ENCODE data around the gene AK2. TPM values are rescaled to one million over a fixed set of nuclear protein-coding genes. Genes with fewer than 3 reads are reported as not detected.
"Not testable (repeated sequence)": the region's sequence is repeated elsewhere in the genome, so short reads cannot be mapped to it uniquely, and the experiment has no call there.

The AK2 gene
- total and polyA plus RNA-seq, 2 donors (not counting 3 experiments of a cell fraction or from before 2014, with no cell fraction given) = 107 to 134 TPM

DNA sequence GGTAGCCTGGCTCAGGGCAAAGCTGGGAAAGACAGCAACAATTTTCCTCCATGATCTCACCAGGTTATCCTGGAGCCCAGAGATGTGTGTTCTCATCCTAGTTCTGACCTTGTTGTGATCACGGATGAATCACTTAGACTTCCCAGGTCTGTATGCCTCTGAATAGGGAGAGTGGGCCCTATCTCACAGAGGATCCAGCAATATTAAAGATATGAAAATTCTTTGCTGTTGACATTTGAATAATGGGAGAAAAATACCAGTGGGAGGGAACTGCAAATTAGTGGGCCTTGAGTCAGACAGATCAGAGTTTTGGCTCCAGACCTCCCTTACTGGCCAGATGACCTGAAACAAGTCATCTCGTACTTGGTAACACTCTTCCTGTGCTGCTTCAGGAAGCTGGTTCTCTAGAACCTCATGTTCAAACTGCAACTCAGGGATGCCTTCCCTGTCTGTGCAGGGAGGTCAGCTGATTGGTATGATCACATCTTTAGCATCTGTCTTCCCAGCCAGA lies 39.2 kb downstream of the AK2 start:
- FAIRE-seq (no peak), DNase-seq (ENCODE audit: low read depth, low spot score) (peak; percentile 84)
- H3K79me2 ChIP-seq (ENCODE audit: control insufficient read depth, insufficient read depth, low read length) = no peaks in the 10 kb centered on the region
- no peaks in the 10 kb centered on the region for H3K9me3 ChIP-seq (replicated peaks; ENCODE audit: control insufficient read depth, insufficient read depth, low read length)
- peak overlapping the region; percentile 36 for H3K9ac ChIP-seq (replicated peaks; ENCODE audit: extremely low read depth, insufficient read depth, low read length)
- no peak overlapping the region for H3K4me3 ChIP-seq (replicated peaks in 1 of 3; ENCODE audit: insufficient read depth in 1 of 3, low read depth in 1 of 3, low read length in 3 of 3)
- ChIA-PET POLR2A (interaction anchor here (0.5 to 2.6 kb wide), 5 partner anchors 9 to 615 kb away, joined by 3 to 15 read pairs (median 5); partner anchors contain the start of gene RNF19B), CTCF (interaction anchor here (1.1 to 3.0 kb wide), 10 partner anchors 9 to 105 kb away, joined by 3 to 47 read pairs (median 4); no protein-coding TSS in a partner anchor)
- no peaks in the 10 kb centered on the region for H3K9me1 ChIP-seq (replicated peaks; ENCODE audit: control insufficient read depth, extremely low read depth, insufficient read depth, low read length)
- peak overlapping the region; percentile 81 for H3K27ac ChIP-seq (ENCODE audit: insufficient read depth, low read depth, low read length)
- H3K27me3 ChIP-seq (ENCODE audit: control insufficient read depth in 2 of 2, insufficient read depth in 2 of 2, low read length in 2 of 2) = no peaks in the 10 kb centered on the region
- peak overlapping the region; percentile 32 for H3K4me2 ChIP-seq (ENCODE audit: insufficient read depth, low read length)
- H2AFZ ChIP-seq (ENCODE audit: low read depth, low read length) = no peak overlapping the region
- TF ChIP-seq CTCF (IDR thresholded peaks at IDR 0.05; ENCODE audit: extremely low read depth in 1 of 2, insufficient read depth in 1 of 2, low read depth in 1 of 2, low read length in 2 of 2) (no peak), POLR2A (IDR thresholded peaks at IDR 0.05; ENCODE audit: low read depth, low read length) (peak; percentile 40), JUN (IDR thresholded peaks at IDR 0.05; ENCODE audit: borderline replicate concordance, insufficient read depth, insufficient read length, low read depth) (peak; percentile 65), FOS (IDR thresholded peaks at IDR 0.05; ENCODE audit: borderline replicate concordance, insufficient read depth, low read length) (peak; percentile 72), EZH2 (IDR thresholded peaks at IDR 0.05; ENCODE audit: borderline replicate concordance, low read depth, low read length, severe bottlenecking) (no peak), MYC (IDR thresholded peaks at IDR 0.05; ENCODE audit: low read depth, low read length) (no peak), POLR2AphosphoS5 (IDR thresholded peaks at IDR 0.05; ENCODE audit: insufficient read depth, low read depth, low read length) (peak; percentile 73), GATA2 (IDR thresholded peaks at IDR 0.05; ENCODE audit: insufficient read depth, insufficient read length, low read depth, low read length) (peak; percentile 82)
- TF ChIP-seq, protein P1, sequence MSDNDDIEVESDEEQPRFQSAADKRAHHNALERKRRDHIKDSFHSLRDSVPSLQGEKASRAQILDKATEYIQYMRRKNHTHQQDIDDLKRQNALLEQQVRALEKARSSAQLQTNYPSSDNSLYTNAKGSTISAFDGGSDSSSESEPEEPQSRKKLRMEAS (IDR thresholded peaks at IDR 0.05; ENCODE audit: insufficient read depth, insufficient read length) = no peak
- peaks cover 45% of the 10 kb centered on the region for H3K4me1 ChIP-seq (ENCODE audit: control insufficient read depth, extremely low read depth, insufficient read depth, low read length)
- dilution Hi-C loops (cut with MboI; ENCODE audit: extremely low pct_ligation_motif_present, low sequenced_read_pairs) (no loop called here), intact Hi-C loops (cut with micrococcal nuclease) (loop anchor here (1.0 to 2.0 kb wide), 2 partner anchors 8 to 17 kb away; no protein-coding TSS in a partner anchor)
- TSS peak; percentile 51 for BruUV-seq (replicated peaks)
- no peaks in the 10 kb centered on the region for H3K36me3 ChIP-seq (ENCODE audit: control insufficient read depth in 2 of 2, extremely low read depth in 1 of 2, insufficient read depth in 2 of 2, low read length in 2 of 2)
- no peaks in the 10 kb centered on the region for H4K20me1 ChIP-seq (replicated peaks; ENCODE audit: control insufficient read depth, extremely low read depth, insufficient read depth, low read length)

DNA sequence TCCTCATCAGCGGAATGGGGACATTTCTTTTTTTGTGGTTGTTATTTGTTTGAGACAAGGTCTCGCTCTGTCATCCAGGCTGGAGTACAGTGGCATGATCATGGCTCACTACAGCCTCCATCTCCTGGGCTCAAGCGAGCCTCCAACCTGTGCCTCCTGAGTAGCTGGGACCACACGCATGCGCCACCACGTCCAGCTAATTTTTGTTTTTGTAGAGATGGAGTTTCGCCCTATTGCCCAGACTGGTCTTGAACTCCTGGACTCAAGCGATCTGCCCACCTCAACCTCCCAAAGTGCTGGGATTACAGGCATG lies 43.4 kb downstream of the AK2 start:
- H3K4me2 ChIP-seq (ENCODE audit: insufficient read depth, low read length); H3K36me3 ChIP-seq (ENCODE audit: control insufficient read depth in 2 of 2, extremely low read depth in 1 of 2, insufficient read depth in 2 of 2, low read length in 2 of 2); H3K79me2 ChIP-seq (ENCODE audit: control insufficient read depth, insufficient read depth, low read length); H3K9me1 ChIP-seq (replicated peaks; ENCODE audit: control insufficient read depth, extremely low read depth, insufficient read depth, low read length); H3K27me3 ChIP-seq (ENCODE audit: control insufficient read depth in 2 of 2, insufficient read depth in 2 of 2, low read length in 2 of 2); FAIRE-seq; DNase-seq (ENCODE audit: low read depth, low spot score); POLR2A ChIA-PET; dilution Hi-C loops (cut with MboI; ENCODE audit: extremely low pct_ligation_motif_present, low sequenced_read_pairs); H2AFZ ChIP-seq (ENCODE audit: low read depth, low read length); intact Hi-C loops (cut with micrococcal nuclease); H3K27ac ChIP-seq (ENCODE audit: insufficient read depth, low read depth, low read length); H4K20me1 ChIP-seq (replicated peaks; ENCODE audit: control insufficient read depth, extremely low read depth, insufficient read depth, low read length); H3K4me3 ChIP-seq (replicated peaks in 1 of 3; ENCODE audit: insufficient read depth in 1 of 3, low read depth in 1 of 3, low read length in 3 of 3); H3K9me3 ChIP-seq (replicated peaks; ENCODE audit: control insufficient read depth, insufficient read depth, low read length); H3K9ac ChIP-seq (replicated peaks; ENCODE audit: extremely low read depth, insufficient read depth, low read length); BruUV-seq (replicated peaks): not testable (repeated sequence)
- H3K4me1 ChIP-seq (ENCODE audit: control insufficient read depth, extremely low read depth, insufficient read depth, low read length) = peaks cover 46% of the 10 kb centered on the region
- CTCF ChIA-PET = interaction anchor here (0.8 to 4.9 kb wide), 4 partner anchors 8 to 60 kb away, joined by 3 to 28 read pairs (median 10); no protein-coding TSS in a partner anchor
